HepG2 (cell line): ENCODE results near the gene SLC38A2. TPM values are rescaled to one million over a fixed set of nuclear protein-coding genes. Genes with fewer than 3 reads are reported as not detected.

Experiments used
- ARID5B ChIP-seq: IDR thresholded peaks from 2 replicates; pipeline ENCODE4 v1.4.0; 2020; ENCODE audit warnings: mild to moderate bottlenecking, missing genetic modification reagents
- BCL3 ChIP-seq: sonication (generic); formaldehyde crosslinking; IDR thresholded peaks from 2 replicates; pipeline ENCODE4 v1.5.1; 2020; ENCODE audit warnings: mild to moderate bottlenecking, missing genetic modification reagents, moderate library complexity
- CBX2 ChIP-seq, 2 experiments: fragments of 200-600 bp in 1 of 2; sonication (generic); formaldehyde crosslinking in 1 of 2; IDR thresholded peaks; 2 replicates each; pipeline versions ENCODE4 v1.7.0 to v1.8.1; 2018 to 2022; ENCODE audit warnings: low read depth in 2 of 2, low read length in 1 of 2, mild to moderate bottlenecking in 1 of 2, missing genetic modification reagents in 1 of 2
- DNMT1 ChIP-seq: sonication (generic); formaldehyde crosslinking; IDR thresholded peaks from 2 replicates; pipeline ENCODE4 v1.5.1; 2020; ENCODE audit warnings: mild to moderate bottlenecking, missing genetic modification reagents
- ESRRA ChIP-seq: sonication (generic); formaldehyde crosslinking; IDR thresholded peaks from 2 replicates; pipeline ENCODE4 v1.5.1; 2020; ENCODE audit warnings: mild to moderate bottlenecking, low read depth, missing genetic modification reagents
- IKZF4 ChIP-seq: sonication (generic); formaldehyde crosslinking; IDR thresholded peaks from 2 replicates; pipeline ENCODE4 v1.5.1; 2020; ENCODE audit warnings: borderline replicate concordance, mild to moderate bottlenecking, low read depth, missing genetic modification reagents; ENCODE audit errors: not compliant biosample characterization
- MAFG ChIP-seq: sonication (generic); formaldehyde crosslinking; IDR thresholded peaks from 2 replicates; pipeline ENCODE4 v1.5.1; 2020; ENCODE audit warnings: mild to moderate bottlenecking, missing genetic modification reagents
- NR0B2 ChIP-seq: sonication (generic); formaldehyde crosslinking; IDR thresholded peaks from 2 replicates; pipeline ENCODE4 v1.4.0; 2020; ENCODE audit warnings: mild to moderate bottlenecking, missing genetic modification reagents
- NR2F1 ChIP-seq, 2 experiments: fragments of 450-650 bp in 1 of 2; formaldehyde crosslinking in 1 of 2; IDR thresholded peaks; 2 replicates each; pipeline versions ENCODE4 v1.5.0 to v1.6.1; 2016 to 2020; ENCODE audit warnings: mild to moderate bottlenecking in 1 of 2, missing compliant biosample characterization in 1 of 2, missing genetic modification reagents in 1 of 2, moderate library complexity in 1 of 2
- RFXAP ChIP-seq: sonication (generic); formaldehyde crosslinking; IDR thresholded peaks from 2 replicates; pipeline ENCODE4 v1.4.0; 2020; ENCODE audit warnings: missing genetic modification reagents, borderline replicate concordance
- SATB2 ChIP-seq: sonication (generic); formaldehyde crosslinking; IDR thresholded peaks from 2 replicates; pipeline ENCODE4 v1.5.0; 2020; ENCODE audit warnings: missing genetic modification reagents
- SKI ChIP-seq: fragments of 450-650 bp; IDR thresholded peaks from one replicate; pipeline ENCODE4 v1.6.1; 2018; ENCODE audit warnings: mild to moderate bottlenecking; ENCODE audit not compliant: partially characterized antibody
- TCF7 ChIP-seq: sonication (generic); IDR thresholded peaks from 2 replicates; pipeline ENCODE4 v1.6.1; 2016; ENCODE audit warnings: antibody characterized with exemption, low read depth
- ZNF124 ChIP-seq: sonication (generic); formaldehyde crosslinking; IDR thresholded peaks from 2 replicates; pipeline ENCODE4 v1.4.0; 2020; ENCODE audit warnings: missing genetic modification reagents
- ZNF264 ChIP-seq: sonication (generic); formaldehyde crosslinking; IDR thresholded peaks from 2 replicates; pipeline ENCODE4 v1.4.0; 2020; ENCODE audit warnings: missing genetic modification reagents
- ZNF326 ChIP-seq: sonication (generic); formaldehyde crosslinking; IDR thresholded peaks from 2 replicates; pipeline ENCODE4 v1.4.0; 2020; ENCODE audit warnings: missing genetic modification reagents, borderline replicate concordance
- ZNF335 ChIP-seq: sonication (generic); formaldehyde crosslinking; IDR thresholded peaks from 2 replicates; pipeline ENCODE4 v1.4.0; 2020; ENCODE audit warnings: missing genetic modification reagents
- ZNF44 ChIP-seq: sonication (generic); formaldehyde crosslinking; IDR thresholded peaks from 2 replicates; pipeline ENCODE4 v1.5.1; 2020; ENCODE audit warnings: mild to moderate bottlenecking, missing genetic modification reagents
- ZNF883 ChIP-seq: sonication (generic); formaldehyde crosslinking; IDR thresholded peaks from 2 replicates; pipeline ENCODE4 v1.5.1; 2020; ENCODE audit warnings: mild to moderate bottlenecking, missing genetic modification reagents; ENCODE audit errors: not compliant biosample characterization
- ZSCAN25 ChIP-seq: sonication (generic); formaldehyde crosslinking; IDR thresholded peaks from 2 replicates; pipeline ENCODE4 v1.8.0; 2022; ENCODE audit warnings: mild to moderate bottlenecking, missing genetic modification reagents
- ZSCAN30 ChIP-seq: sonication (generic); formaldehyde crosslinking; IDR thresholded peaks from 2 replicates; pipeline ENCODE4 v1.5.0; 2020; ENCODE audit warnings: mild to moderate bottlenecking, missing genetic modification reagents
- polyA plus RNA-seq, 8 experiments: library from polyadenylated mRNA; depleted of rRNA in 3 of 8; stranded (reverse) in 7 of 8; unstranded in 1 of 8; fragments of >200 nt; fragmentation: Illumina TruSeq in 4 of 8; extraction: Trizol in 4 of 8; gene quantifications; 2 replicates each; pipeline versions ENCODE4 v1.2.1 to v1.2.3, GENCODE V29; 2011 to 2016; ENCODE audit warnings: low read depth in 4 of 8, missing spikeins in 1 of 8, mixed read lengths in 1 of 8; ENCODE audit not compliant: insufficient read depth in 1 of 8
- total RNA-seq, 5 experiments: library from RNA; depleted of rRNA; stranded (reverse); fragments of >200 nt; fragmentation: Illumina TruSeq; extraction: Trizol; gene quantifications; 2 replicates each; pipeline ENCODE4 v1.2.3, GENCODE V29; 2016; ENCODE audit warnings: low read depth in 1 of 5
- TF ChIP-seq, protein P1 (sequence below): sonication (generic); formaldehyde crosslinking; IDR thresholded peaks from 2 replicates; pipeline ENCODE4 v1.4.0; 2020; ENCODE audit warnings: missing genetic modification reagents

SLC38A2 gene
- total and polyA plus RNA-seq, 2 of the 13 experiments (the other 11 are each of a cell fraction or from before 2014, with no cell fraction given), result 368 to 880 TPM

- TF ChIP-seq NR0B2 (CRISPR knock-in tag) (no peak; the same call in 1 of the 2 replicates), ZSCAN30 (CRISPR knock-in tag) (no peak; the same call in 1 of the 2 replicates), CBX2 (IDR thresholded peaks at IDR 0.05; ENCODE audit: low read depth, low read length) (no peak), CBX2 (CRISPR knock-in tag; IDR thresholded peaks at IDR 0.05; ENCODE audit: low read depth) (no peak), ESRRA (CRISPR knock-in tag) (no peak), ZNF335 (CRISPR knock-in tag) (no peak), NR2F1 (CRISPR knock-in tag; IDR thresholded peaks at IDR 0.05) (no peak), ZNF883 (CRISPR knock-in tag) (peak; percentile 13), ZSCAN25 (CRISPR knock-in tag) (no peak), TCF7 (peak; percentile 3; the same call in 1 of the 2 replicates), ZNF326 (CRISPR knock-in tag) (no peak), ZNF124 (0 out of 2 replicates have a peak, but pooled peaks have one; percentile 9), MAFG (CRISPR knock-in tag) (no peak; the same call in 1 of the 2 replicates), SKI (no peak), DNMT1 (CRISPR knock-in tag) (no peak), ZNF264 (CRISPR knock-in tag) (no peak), IKZF4 (no peak), RFXAP (CRISPR knock-in tag) (no peak), SATB2 (CRISPR knock-in tag) (no peak), BCL3 (CRISPR knock-in tag) (0 out of 2 replicates have a peak, but pooled peaks have one; percentile 34), ARID5B (CRISPR knock-in tag) (no peak), ZNF44 (CRISPR knock-in tag) (no peak)
- TF ChIP-seq, protein P1, sequence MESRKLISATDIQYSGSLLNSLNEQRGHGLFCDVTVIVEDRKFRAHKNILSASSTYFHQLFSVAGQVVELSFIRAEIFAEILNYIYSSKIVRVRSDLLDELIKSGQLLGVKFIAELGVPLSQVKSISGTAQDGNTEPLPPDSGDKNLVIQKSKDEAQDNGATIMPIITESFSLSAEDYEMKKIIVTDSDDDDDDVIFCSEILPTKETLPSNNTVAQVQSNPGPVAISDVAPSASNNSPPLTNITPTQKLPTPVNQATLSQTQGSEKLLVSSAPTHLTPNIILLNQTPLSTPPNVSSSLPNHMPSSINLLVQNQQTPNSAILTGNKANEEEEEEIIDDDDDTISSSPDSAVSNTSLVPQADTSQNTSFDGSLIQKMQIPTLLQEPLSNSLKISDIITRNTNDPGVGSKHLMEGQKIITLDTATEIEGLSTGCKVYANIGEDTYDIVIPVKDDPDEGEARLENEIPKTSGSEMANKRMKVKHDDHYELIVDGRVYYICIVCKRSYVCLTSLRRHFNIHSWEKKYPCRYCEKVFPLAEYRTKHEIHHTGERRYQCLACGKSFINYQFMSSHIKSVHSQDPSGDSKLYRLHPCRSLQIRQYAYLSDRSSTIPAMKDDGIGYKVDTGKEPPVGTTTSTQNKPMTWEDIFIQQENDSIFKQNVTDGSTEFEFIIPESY (CRISPR knock-in tag), result no peak
Measured at GRCh38 chr12:46371718-46372543, 642 bp downstream of the SLC38A2 start (continued).
